ENCODE data around the gene TMEM252. TPM values are rescaled to one million over a fixed set of nuclear protein-coding genes. Genes with fewer than 3 reads are reported as not detected.

The TMEM252 gene
- total RNA-seq, 2 experiments from 2014 or later = not detected

DNA sequence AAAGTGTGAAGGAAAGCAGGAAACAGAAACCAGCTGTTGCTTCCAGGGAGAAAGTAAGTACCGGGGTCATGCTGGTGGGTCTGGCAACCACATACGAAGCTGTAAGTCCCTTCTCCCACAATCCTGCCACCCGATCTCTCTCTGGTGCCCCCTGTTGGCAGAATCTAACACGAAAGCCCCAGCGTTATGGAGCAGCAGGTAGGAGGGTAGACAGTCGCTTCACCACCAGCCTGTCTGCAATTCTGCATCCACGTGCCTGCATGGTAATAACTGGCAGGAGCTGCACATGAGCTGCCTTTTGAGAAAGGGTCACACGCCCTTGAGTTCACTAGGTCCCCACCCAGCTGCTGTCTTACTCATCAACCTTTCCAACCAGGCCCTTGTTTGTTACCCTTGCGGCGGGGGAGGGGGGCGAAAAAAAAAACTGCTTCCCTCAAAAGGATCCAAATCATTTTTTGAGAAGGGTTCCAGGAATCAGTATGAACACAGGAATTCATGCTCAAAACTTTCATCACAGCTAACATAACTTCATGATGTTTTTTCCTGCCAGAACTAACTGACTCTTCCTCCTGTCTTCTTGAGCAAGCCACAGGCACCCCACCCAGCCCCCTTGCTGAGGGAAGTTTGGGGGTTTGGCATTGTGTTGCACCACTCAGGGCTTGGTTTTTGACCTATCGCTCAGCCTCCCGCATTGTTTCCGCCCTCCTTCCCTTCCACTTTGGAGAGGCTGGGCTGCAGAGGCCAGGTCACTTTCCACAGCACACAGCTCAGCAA lies 19.6 kb upstream of the TMEM252 start:
- DNase-seq (ENCODE audit: low spot score) = peak; percentile 54
- no peak overlapping the region for H3K4me2 ChIP-seq (ENCODE audit: low read length)
- H3K36me3 ChIP-seq (ENCODE audit: insufficient read depth, low read length) = no peaks in the 10 kb centered on the region
- TF ChIP-seq EZH2phosphoT487 (IDR thresholded peaks at IDR 0.05; ENCODE audit: borderline replicate concordance, low read depth, low read length) (no peak), CTCF (conservative IDR thresholded peaks at IDR 0.05; ENCODE audit: low read length) (peak; percentile 80)
- H3K9me3 ChIP-seq (ENCODE audit: low read length) = no peaks in the 10 kb centered on the region
- H3K27ac ChIP-seq (ENCODE audit: low read depth, low read length, poor library complexity, severe bottlenecking) = no peak overlapping the region
- H2AFZ ChIP-seq (ENCODE audit: low read length) = no peak overlapping the region
- no peaks in the 10 kb centered on the region for H3K4me1 ChIP-seq (ENCODE audit: insufficient read depth, low read length, poor library complexity, severe bottlenecking)
- H3K4me3 ChIP-seq (ENCODE audit: low read depth, low read length, poor library complexity, severe bottlenecking) = no peak overlapping the region
- ChIA-PET CTCF (ENCODE audit: unreplicated experiment) (interaction anchor here (1.5 kb wide), 1 partner anchor 8 kb away, joined by 4 read pairs; no protein-coding TSS in a partner anchor), POLR2A (interaction anchor here (0.8 to 2.2 kb wide), 3 partner anchors 8 to 126 kb away, joined by 3 to 13 read pairs (median 3); no protein-coding TSS in a partner anchor)
- no peaks in the 10 kb centered on the region for H3K9me2 ChIP-seq (ENCODE audit: insufficient read depth, low read length)
- H3K79me2 ChIP-seq (ENCODE audit: insufficient read depth, low read depth, low read length) = no peaks in the 10 kb centered on the region
- H4K20me1 ChIP-seq (ENCODE audit: insufficient read depth, low read length) = no peaks in the 10 kb centered on the region
- intact Hi-C loops (cut with micrococcal nuclease; ENCODE audit: unreplicated experiment) = no loop called here
- no TSS peak for BruUV-seq (replicated peaks)

GRCh38 chr9:68558545-68558944 lies 17.9 kb upstream of the TMEM252 start:
- CTCF ChIA-PET (ENCODE audit: unreplicated experiment) = no interaction called here

More at GRCh38 chr9:68558545-68558944, 17.9 kb upstream of the TMEM252 start:
- no TSS peak for BruUV-seq (replicated peaks)
- no peak overlapping the region for H3K4me2 ChIP-seq (ENCODE audit: low read length)
- intact Hi-C loops (cut with micrococcal nuclease; ENCODE audit: unreplicated experiment) = no loop called here
- H3K27ac ChIP-seq (ENCODE audit: low read depth, low read length, poor library complexity, severe bottlenecking) = no peak overlapping the region
- H3K36me3 ChIP-seq (ENCODE audit: insufficient read depth, low read length) = no peaks in the 10 kb centered on the region
- no peak for DNase-seq (ENCODE audit: low spot score)
- no peaks in the 10 kb centered on the region for H3K4me1 ChIP-seq (ENCODE audit: insufficient read depth, low read length, poor library complexity, severe bottlenecking)
- no peaks in the 10 kb centered on the region for H3K9me3 ChIP-seq (ENCODE audit: low read length)
- no peak overlapping the region for H2AFZ ChIP-seq (ENCODE audit: low read length)
- no peaks in the 10 kb centered on the region for H3K9me2 ChIP-seq (ENCODE audit: insufficient read depth, low read length)
- no peaks in the 10 kb centered on the region for H4K20me1 ChIP-seq (ENCODE audit: insufficient read depth, low read length)
- no peak overlapping the region for H3K4me3 ChIP-seq (ENCODE audit: low read depth, low read length, poor library complexity, severe bottlenecking)
- POLR2A ChIA-PET = interaction anchor here (1.7 kb wide), 1 partner anchor 15 kb away, joined by 4 read pairs; no protein-coding TSS in a partner anchor
- TF ChIP-seq EZH2phosphoT487 (IDR thresholded peaks at IDR 0.05; ENCODE audit: borderline replicate concordance, low read depth, low read length) (no peak), CTCF (conservative IDR thresholded peaks at IDR 0.05; ENCODE audit: low read length) (no peak)
- H3K79me2 ChIP-seq (ENCODE audit: insufficient read depth, low read depth, low read length) = no peaks in the 10 kb centered on the region
